GM23338 (cell line): ENCODE data around the gene VSIG10L2.

Experiments
- CREB1 ChIP-seq: fragments of 250-450 bp; sonication (Bioruptor Pico); IDR thresholded peaks from 2 replicates; pipeline ENCODE4 v1.5.0; 2020; ENCODE audit warnings: low read depth, mild to moderate bottlenecking, moderate library complexity
- CTCF ChIP-seq, 2 experiments: fragments of 200-600 bp in 1 of 2; sonication (generic) in 1 of 2; conservative IDR thresholded peaks; 2 replicates each; pipeline versions ENCODE4 v1.5.1 to v1.6.1; 2016 to 2017; ENCODE audit warnings: antibody characterized with exemption in 2 of 2, low read depth in 2 of 2, mild to moderate bottlenecking in 2 of 2, moderate library complexity in 1 of 2
- ETS1 ChIP-seq: IDR thresholded peaks from 2 replicates; pipeline ENCODE4 v1.6.1; 2016; ENCODE audit warnings: antibody characterized with exemption
- EZH2 ChIP-seq: fragments of 200-600 bp; sonication (generic); IDR thresholded peaks from one replicate; pipeline ENCODE4 v1.8.0; 2017; ENCODE audit warnings: antibody characterized with exemption, mild to moderate bottlenecking, low read depth; ENCODE audit not compliant: unreplicated experiment
- EZH2phosphoT487 ChIP-seq: fragments of 200-600 bp; sonication (generic); IDR thresholded peaks from one replicate; pipeline ENCODE4 v1.8.1; 2018; ENCODE audit warnings: antibody characterized with exemption; ENCODE audit not compliant: unreplicated experiment
- JUNB ChIP-seq: IDR thresholded peaks from one replicate; pipeline ENCODE4 v1.6.1; 2016; ENCODE audit warnings: antibody characterized with exemption; ENCODE audit not compliant: unreplicated experiment
- POLR2AphosphoS5 ChIP-seq: IDR thresholded peaks from 2 replicates; pipeline ENCODE4 v1.6.1; 2016; ENCODE audit warnings: antibody characterized with exemption, low read depth
- REST ChIP-seq: IDR thresholded peaks from one replicate; pipeline ENCODE4 v1.6.1; 2018; ENCODE audit warnings: antibody characterized with exemption; ENCODE audit not compliant: unreplicated experiment
- STAT1 ChIP-seq: IDR thresholded peaks from one replicate; pipeline ENCODE4 v1.6.1; 2016; ENCODE audit warnings: antibody characterized with exemption; ENCODE audit not compliant: unreplicated experiment
- ZNF114 ChIP-seq: fragments of 250-450 bp; sonication (Bioruptor Pico); IDR thresholded peaks from 2 replicates; pipeline ENCODE4 v1.5.0; 2020; ENCODE audit warnings: mild to moderate bottlenecking, moderate library complexity
- ZNF331 ChIP-seq: fragments of 250-450 bp; sonication (Bioruptor Pico); IDR thresholded peaks from 2 replicates; pipeline ENCODE4 v1.5.0; 2020; ENCODE audit warnings: low read depth, mild to moderate bottlenecking, moderate library complexity
- ZNF462 ChIP-seq: fragments of 250-450 bp; sonication (Bioruptor Pico); IDR thresholded peaks from 2 replicates; pipeline ENCODE4 v1.5.0; 2020; ENCODE audit warnings: mild to moderate bottlenecking, moderate library complexity

GRCh38 chr11:126002181-126002580 lies 56.3 kb downstream of the VSIG10L2 start:
- TF ChIP-seq CTCF (conservative IDR thresholded peaks at IDR 0.05; ENCODE audit: low read depth in 2 of 2): no peak
- no peak for TF ChIP-seq STAT1
- no peak for TF ChIP-seq POLR2AphosphoS5
- TF ChIP-seq EZH2: no peak
- no peak for TF ChIP-seq EZH2phosphoT487
- no peak for TF ChIP-seq ETS1
- no peak for TF ChIP-seq JUNB
- TF ChIP-seq CREB1 (CRISPR knock-in tag): no peak
- TF ChIP-seq ZNF331 (CRISPR knock-in tag): no peak
- no peak for TF ChIP-seq REST
- TF ChIP-seq ZNF462 (CRISPR knock-in tag): no peak
- no peak for TF ChIP-seq ZNF114
